ES-I3 (cell line): ENCODE results near the gene ASTN2.
A peak's percentile ranks its signal among the peaks of the same experiment; 100 is the strongest.
"Not testable (repeated sequence)": the region's sequence is repeated elsewhere in the genome, so short reads cannot be mapped to it uniquely, and the experiment has no call there.

Experiments used
- H3K36me3 ChIP-seq: 2 replicates; pipeline ENCODE4 v1.6.1; 2013; ENCODE audit warnings: mild to moderate bottlenecking, low read length, control low read depth, moderate library complexity; ENCODE audit not compliant: insufficient read depth
- H3K4me1 ChIP-seq: 2 replicates; pipeline ENCODE4 v1.6.1; 2013; ENCODE audit warnings: mild to moderate bottlenecking, control low read depth, low read length; ENCODE audit not compliant: insufficient read depth
- H3K9ac ChIP-seq: 2 replicates; pipeline ENCODE4 v1.6.1; 2013; ENCODE audit warnings: low read depth, mild to moderate bottlenecking, low read length, moderate library complexity
- H3K9me3 ChIP-seq: 2 replicates; pipeline ENCODE4 v1.6.1; 2013; ENCODE audit warnings: mild to moderate bottlenecking, low read length, moderate library complexity; ENCODE audit not compliant: control insufficient read depth, insufficient read depth

Gene ASTN2

DNA sequence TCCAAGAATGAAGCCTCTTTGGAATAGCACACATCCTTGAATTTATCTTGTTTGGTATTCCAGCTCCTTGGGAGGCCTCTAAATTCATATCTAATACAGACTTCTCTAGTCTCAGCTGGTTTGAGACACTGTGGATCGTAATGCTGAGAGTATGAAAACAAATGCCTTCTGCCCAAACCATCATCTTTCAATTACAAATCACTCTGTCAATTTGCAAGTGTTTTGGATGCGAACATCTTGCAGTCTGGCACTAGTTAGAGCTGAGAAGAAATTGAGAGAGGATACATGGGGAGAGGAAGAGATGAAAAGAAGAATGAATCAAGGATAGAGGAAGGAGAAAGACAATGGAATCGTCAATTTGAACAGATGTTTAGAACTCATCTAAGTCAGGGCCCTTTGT is 342.6 kb downstream of the ASTN2 start:
- H3K36me3 ChIP-seq, result no peaks in the 10 kb centered on the region
- peak overlapping the region; percentile 54 for H3K9ac ChIP-seq
- no peaks in the 10 kb centered on the region for H3K9me3 ChIP-seq
- H3K4me1 ChIP-seq, result peaks cover 10% of the 10 kb centered on the region

DNA sequence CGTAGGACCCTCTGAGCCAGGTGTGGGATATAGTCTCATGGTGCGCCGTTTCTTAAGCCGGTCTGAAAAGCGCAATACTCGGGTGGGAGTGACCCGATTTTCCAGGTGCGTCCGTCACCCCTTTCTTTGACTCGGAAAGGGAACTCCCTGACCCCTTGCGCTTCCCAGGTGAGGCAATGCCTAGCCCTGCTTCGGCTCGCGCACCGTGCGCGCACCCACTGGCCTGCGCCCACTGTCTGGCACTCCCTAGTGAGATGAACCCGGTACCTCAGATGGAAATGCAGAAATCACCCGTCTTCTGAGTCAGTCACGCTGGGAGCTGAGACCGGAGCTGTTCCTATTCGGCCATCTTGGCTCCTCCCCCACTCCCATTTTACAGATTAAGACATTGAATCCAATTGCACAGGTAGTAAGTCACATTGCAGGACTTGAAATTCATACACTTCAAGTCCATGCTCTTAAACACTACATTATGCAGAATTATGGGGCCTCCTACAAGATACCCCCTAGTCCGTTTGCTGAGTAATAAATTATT is 343.1 kb downstream of the ASTN2 start:
- H3K4me1 ChIP-seq, H3K36me3 ChIP-seq, H3K9me3 ChIP-seq: not testable (repeated sequence)
- H3K9ac ChIP-seq, result peak overlapping the region; percentile 54

DNA sequence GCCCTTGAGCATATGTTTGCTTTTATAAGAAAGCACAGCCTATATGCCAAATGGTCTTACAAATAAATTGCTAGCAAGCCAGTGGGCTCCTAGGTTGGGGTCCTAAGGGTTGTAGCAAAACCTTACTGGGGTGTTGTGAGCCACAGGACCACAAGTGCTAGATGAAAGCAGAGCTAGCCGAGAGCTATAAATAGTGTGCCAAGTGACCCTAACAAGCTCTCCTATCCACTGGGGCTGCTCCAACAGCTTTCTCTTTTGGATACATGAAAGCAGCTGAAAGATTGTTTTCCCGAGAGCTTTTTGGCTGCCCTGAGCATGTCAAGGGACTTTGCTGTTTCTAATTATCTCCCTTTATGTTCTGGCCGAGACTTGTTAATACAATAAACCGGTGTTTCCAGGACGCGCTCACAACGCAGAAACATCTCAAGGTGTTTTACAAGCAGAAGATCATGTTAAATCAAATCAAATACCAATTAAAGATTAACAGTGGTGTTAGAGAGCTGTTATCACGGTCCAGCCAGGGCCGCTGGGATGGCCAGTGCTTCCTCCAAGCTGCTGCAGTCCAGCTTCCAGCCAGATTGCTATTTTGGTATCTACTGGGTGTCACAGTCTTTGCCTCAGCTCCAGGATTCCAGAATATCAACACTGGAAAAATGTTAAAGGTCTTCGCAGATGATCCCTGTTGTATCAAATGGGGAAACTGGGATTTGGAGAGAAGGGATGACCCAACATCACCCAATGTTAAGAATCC is 351.0 kb downstream of the ASTN2 start:
- no peaks in the 10 kb centered on the region; the same call in 1 of the 2 replicates for H3K4me1 ChIP-seq
- H3K9me3 ChIP-seq, result no peaks in the 10 kb centered on the region; the same call in 1 of the 2 replicates
- H3K9ac ChIP-seq, result no peak overlapping the region
- H3K36me3 ChIP-seq, result no peaks in the 10 kb centered on the region

DNA sequence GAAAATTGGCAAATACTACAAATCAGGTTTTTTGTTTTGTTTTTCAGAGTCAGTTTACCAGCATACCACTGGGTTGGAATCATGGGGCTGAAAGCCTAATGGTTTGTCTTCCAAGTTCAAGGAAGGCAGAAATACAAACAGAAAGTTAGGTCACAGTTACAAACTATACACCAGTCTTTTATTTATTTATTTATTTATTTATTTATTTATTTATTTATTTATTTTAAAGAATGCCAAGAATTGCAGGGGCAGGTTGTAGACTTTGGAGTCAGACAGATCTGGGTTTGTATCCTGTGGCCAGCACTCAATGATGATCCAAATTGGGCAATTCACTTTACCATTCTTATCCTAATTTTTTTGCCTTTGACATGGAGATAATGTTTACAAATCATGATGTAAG is 353.9 kb downstream of the ASTN2 start:
- H3K9me3 ChIP-seq, result no peaks in the 10 kb centered on the region; the same call in 1 of the 2 replicates
- H3K36me3 ChIP-seq, result no peaks in the 10 kb centered on the region
- H3K4me1 ChIP-seq, result no peaks in the 10 kb centered on the region; the same call in 1 of the 2 replicates
- no peak overlapping the region for H3K9ac ChIP-seq

DNA sequence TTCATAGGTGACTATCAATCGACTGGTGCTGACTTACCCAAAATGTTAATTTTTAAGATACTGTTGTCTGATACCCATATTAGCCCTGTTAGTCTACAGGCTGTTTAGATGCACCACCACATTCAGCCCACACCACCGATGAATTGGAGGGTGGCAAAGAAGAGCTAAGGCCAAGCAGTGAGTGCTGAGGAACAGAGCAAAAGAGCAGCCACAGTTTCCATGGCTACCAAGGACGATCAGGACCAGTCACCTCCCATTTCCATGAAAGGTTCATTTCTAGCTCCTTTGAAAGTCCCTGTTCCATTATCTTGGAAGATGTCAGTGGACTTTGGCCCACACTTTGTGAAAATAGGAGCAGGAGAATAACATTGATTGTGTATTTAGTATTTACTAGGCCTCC is 364.9 kb downstream of the ASTN2 start:
- H3K36me3 ChIP-seq, result no peaks in the 10 kb centered on the region
- no peak overlapping the region for H3K9ac ChIP-seq
- H3K9me3 ChIP-seq, result no peaks in the 10 kb centered on the region
- H3K4me1 ChIP-seq, result 0 out of 2 replicates have a peak, but pooled peaks cover 5% of the 10 kb centered on the region

DNA sequence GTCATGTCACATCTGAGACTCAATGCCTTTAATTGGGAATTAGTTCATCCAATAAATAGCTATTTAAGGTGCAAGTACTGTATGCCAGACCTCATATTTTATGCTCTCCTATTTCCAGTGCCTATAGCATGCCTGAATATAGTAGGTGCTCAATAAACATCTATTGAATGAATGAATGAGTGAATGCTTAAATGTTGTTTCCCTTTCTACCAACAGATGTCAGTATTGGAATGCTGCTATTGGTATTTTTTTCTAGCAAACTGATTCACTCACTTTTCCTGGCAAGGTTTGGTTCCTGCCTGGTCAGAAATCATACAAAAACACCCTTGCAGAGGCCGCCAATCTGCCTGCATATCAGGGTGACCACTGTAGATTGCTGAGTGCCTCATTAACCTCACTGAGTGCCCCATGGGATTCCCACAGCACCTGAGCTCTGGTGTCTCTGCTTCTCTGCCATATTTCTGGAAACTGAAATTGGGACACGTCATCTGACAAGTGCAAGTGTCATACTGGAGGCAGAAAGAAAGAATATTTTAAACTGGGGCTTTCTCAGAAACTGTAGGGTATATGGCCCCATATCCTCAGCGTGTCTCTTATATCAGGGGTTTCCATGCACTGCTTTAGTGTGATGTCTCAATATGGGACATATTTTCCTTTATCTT is 368.1 kb downstream of the ASTN2 start:
- H3K36me3 ChIP-seq, result no peaks in the 10 kb centered on the region
- H3K9me3 ChIP-seq, result no peaks in the 10 kb centered on the region
- 0 out of 2 replicates have a peak, but pooled peaks cover 5% of the 10 kb centered on the region for H3K4me1 ChIP-seq

DNA sequence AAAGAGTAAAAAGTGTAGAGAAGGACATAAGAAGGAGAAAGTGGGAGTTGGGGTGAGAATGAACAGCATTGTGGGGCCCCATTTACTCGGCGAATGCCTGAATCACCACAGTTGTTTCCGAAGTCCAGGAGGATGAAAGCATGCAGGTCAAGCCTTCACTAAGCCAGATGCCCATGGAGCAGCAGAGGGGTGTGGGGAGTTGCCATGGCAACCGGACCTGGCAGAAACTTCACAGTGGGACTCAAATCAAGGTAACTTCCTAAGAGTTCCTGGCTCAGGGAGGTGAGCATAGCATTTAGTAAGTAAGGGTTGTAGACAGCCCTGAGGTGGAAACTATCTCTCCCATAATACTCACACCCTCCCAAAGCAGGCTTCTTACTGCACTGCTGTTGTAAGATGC is 370.6 kb downstream of the ASTN2 start:
- Histone ChIP-seq H3K4me1 (no peaks in the 10 kb centered on the region), H3K36me3 (no peaks in the 10 kb centered on the region), H3K9me3 (no peaks in the 10 kb centered on the region), H3K9ac (no peak overlapping the region)

More for the DNA sequence above, 368.1 kb downstream of the ASTN2 start:
- H3K9ac ChIP-seq, result no peak overlapping the region

DNA sequence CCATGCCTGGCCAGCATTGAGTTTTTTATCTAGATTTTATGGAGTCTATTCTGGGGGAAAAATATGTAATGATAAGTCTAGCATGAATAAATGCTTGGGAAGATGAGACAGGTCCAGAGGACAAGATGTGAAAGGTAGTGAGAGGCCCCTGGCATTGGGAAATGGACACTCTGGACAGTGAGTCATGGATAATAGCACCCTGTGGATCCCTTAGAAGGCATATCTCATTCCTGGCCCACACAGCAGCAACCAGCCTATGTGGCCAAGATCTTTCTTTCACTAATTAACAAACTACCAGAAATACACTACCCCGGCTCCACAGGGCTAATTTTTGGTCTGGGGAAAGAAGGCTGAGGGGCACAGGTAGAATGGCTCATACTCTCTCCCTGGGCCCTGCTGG is 371.7 kb downstream of the ASTN2 start:
- Histone ChIP-seq H3K9me3 (no peaks in the 10 kb centered on the region), H3K36me3 (no peaks in the 10 kb centered on the region), H3K9ac (no peak overlapping the region), H3K4me1 (no peaks in the 10 kb centered on the region)

DNA sequence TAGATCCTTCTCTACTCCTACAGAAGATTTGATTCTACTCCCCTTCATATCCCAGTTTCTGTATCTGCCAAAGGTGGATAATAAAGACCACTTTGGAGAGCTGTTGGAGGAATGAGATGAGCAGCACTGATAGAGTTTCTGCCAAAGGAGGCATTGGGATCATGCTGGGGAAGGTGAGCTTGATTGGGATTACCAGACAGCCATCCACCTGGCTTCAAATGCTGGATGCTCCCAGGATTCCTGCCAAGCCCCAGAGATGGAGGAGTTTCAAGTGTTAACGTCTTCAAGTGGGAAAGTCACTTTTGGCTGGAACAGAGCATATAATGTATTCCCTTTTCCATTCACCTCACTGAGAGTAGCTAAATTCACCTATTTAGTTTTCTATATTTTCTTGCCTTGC is 379.3 kb downstream of the ASTN2 start:
- no peaks in the 10 kb centered on the region for H3K4me1 ChIP-seq
- H3K9ac ChIP-seq, result no peak overlapping the region
- H3K9me3 ChIP-seq, result no peaks in the 10 kb centered on the region
- no peaks in the 10 kb centered on the region for H3K36me3 ChIP-seq

DNA sequence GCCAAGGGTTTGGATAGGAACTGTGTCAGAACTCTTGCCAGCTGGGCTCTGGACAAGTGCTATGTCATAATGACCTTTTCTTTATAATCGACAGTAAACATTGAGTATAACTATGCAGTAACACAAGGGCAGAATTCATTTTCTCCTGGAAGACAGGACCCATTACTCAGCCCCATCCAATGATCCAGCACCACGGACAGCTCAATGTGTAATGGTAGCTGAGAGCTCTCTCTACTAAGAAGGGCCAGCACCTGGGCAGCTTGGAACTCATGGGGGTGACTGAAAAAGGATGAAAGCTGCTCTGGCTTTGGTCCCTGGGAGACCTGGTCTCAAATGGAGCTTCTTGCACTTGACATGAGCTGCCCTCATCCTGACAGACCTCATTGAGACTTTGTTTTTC is 380.0 kb downstream of the ASTN2 start:
- H3K36me3 ChIP-seq, result no peaks in the 10 kb centered on the region
- no peaks in the 10 kb centered on the region for H3K4me1 ChIP-seq
- H3K9ac ChIP-seq, result no peak overlapping the region
- H3K9me3 ChIP-seq, result no peaks in the 10 kb centered on the region

DNA sequence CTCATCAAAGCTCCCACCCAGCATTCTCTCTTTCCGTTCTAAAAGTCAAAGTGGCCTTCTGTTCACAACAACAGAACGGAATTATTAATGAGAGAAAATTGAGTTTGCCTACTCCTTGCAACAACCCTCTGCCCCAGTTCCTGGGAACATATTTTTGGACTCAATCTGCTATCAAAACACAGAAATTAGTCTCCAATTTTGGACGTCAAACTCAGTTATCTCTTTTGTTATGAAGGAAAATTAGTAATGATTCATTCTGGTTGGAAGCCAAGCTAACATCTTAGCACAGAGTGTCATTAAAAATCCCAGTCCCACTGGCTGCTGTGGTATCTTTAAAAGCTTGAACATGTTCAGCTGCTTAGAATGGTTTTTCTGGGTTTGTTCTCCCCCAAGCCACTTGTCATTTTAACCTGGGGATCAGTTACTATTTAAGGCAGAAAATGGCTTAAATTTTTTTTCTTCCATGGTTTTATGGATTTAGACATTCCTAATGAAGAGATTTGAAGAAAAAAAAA is 384.5 kb downstream of the ASTN2 start:
- H3K4me1 ChIP-seq, result no peaks in the 10 kb centered on the region
- H3K9me3 ChIP-seq, result no peaks in the 10 kb centered on the region
- H3K36me3 ChIP-seq, result no peaks in the 10 kb centered on the region
- no peak overlapping the region for H3K9ac ChIP-seq

DNA sequence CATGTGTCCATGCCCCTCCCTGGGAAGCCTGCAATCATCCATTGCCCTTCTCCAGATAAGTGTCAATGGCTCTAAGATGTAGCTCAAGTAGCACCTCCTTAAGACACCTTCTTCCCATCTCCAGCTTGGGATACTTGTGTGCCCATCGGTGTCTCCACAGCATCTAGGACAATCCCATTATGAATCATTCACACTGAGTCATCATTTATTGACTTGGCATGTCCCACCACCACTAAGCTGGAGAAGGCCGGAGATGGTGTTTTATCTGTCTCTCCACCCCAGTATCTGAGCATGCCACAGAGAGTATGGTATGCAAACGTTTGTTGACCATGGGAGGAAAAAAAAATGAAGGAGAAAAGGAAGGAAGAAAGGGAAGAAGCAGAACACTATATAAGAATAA is 385.5 kb downstream of the ASTN2 start:
- Histone ChIP-seq H3K9ac (no peak overlapping the region), H3K9me3 (no peaks in the 10 kb centered on the region), H3K36me3 (no peaks in the 10 kb centered on the region), H3K4me1 (no peaks in the 10 kb centered on the region)

DNA sequence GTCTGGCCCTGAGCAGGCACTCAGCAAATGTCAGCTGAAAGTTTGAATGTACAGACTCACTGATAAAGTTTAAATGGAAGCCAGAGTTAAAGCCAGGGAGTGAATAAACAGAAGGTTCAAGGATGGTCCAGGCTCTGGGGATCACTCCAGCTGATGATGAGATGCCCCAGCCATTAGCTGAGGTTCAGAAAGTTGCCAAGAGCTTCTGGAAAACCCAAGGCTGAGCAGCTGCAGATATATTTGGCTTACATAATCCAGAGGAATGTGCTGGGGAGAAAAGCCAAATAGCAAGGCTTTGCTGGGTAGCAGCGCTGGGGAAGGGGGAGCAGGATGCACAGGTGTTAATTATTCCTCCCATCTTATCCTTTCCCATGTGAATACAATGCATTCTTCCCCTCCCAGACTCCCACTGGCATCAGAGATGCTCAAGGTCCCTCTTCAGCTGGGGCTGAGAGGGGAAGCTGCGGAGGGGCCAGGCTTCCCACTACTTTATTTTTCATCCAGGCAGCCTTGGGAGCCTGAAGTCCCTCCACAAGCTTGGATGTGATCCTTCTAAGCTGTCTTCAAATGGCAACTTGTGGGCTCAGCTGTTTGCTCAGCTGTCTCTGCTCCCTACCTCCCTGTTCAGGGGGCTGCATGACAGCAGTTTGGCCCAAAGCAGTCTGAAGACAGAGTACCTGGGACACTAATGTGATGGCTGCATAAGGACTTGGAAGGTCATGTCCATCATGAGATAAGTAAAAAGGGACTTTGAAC is 386.6 kb downstream of the ASTN2 start:
- H3K9me3 ChIP-seq, result no peaks in the 10 kb centered on the region
- no peak overlapping the region for H3K9ac ChIP-seq
- H3K4me1 ChIP-seq, result no peaks in the 10 kb centered on the region
- H3K36me3 ChIP-seq, result no peaks in the 10 kb centered on the region

DNA sequence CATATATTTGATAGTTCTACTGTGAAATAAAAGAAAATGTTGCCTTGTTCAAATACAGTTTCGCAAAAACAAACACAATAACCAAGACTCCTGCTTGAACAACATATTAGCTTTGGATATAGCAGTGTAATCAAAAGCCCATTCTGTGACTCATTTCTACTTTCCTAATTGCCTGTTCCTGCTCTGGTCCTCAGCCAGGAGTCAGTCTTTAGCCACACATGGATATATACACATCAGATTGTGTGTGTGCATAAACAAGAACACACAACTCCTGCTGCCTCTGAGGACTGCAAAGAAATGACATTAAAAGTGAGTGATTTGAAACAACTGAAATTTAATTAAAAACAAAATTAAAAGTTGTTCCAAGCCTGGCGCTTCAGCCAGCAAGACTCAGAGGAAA is 393.0 kb downstream of the ASTN2 start:
- H3K4me1 ChIP-seq, result peaks cover 5% of the 10 kb centered on the region; the same call in 1 of the 2 replicates
- H3K36me3 ChIP-seq, result no peaks in the 10 kb centered on the region
- no peak overlapping the region for H3K9ac ChIP-seq
- no peaks in the 10 kb centered on the region for H3K9me3 ChIP-seq
